Thymus (tissue), 11 donors: ENCODE results near the gene DAAM1. TPM values are rescaled to one million over a fixed set of nuclear protein-coding genes. Genes with fewer than 3 reads are reported as not detected.

Source experiments
- DNase-seq, 9 donors: peaks; one replicate each; pipeline ENCODE4 v3.0.0-alpha.2; 2013; ENCODE audit warnings: low spot score in 9 of 9, low read depth in 6 of 9, missing footprints in 1 of 9
- H3K27ac ChIP-seq, 2 donors: one replicate each; pipeline ENCODE4 v1.5.1; 2013; ENCODE audit warnings: control low read depth in 1 of 2, low read depth in 1 of 2, low read length in 1 of 2, mild to moderate bottlenecking in 1 of 2, moderate library complexity in 1 of 2
- H3K27me3 ChIP-seq, 2 donors: one replicate each; pipeline ENCODE4 v1.5.1; 2013; ENCODE audit warnings: low read length in 1 of 2; ENCODE audit not compliant: control insufficient read depth in 2 of 2, insufficient read depth in 1 of 2
- H3K36me3 ChIP-seq, 2 donors: one replicate each; pipeline ENCODE4 v1.5.1; 2013; ENCODE audit warnings: low read length in 1 of 2, mild to moderate bottlenecking in 1 of 2, moderate library complexity in 1 of 2; ENCODE audit not compliant: control insufficient read depth in 2 of 2, insufficient read depth in 2 of 2
- H3K4me1 ChIP-seq, 2 donors: one replicate each; pipeline ENCODE4 v1.5.1; 2013; ENCODE audit warnings: low read length in 2 of 2; ENCODE audit not compliant: control insufficient read depth in 2 of 2, insufficient read depth in 2 of 2
- H3K4me3 ChIP-seq, 2 donors: one replicate each; pipeline ENCODE4 v1.5.1; 2013; ENCODE audit warnings: low read length in 2 of 2, control low read depth in 1 of 2, mild to moderate bottlenecking in 1 of 2
- H3K9me3 ChIP-seq, 2 donors: one replicate each; pipeline ENCODE4 v1.5.1; 2013; ENCODE audit warnings: low read length in 1 of 2, mild to moderate bottlenecking in 1 of 2; ENCODE audit not compliant: control insufficient read depth in 2 of 2, insufficient read depth in 1 of 2
- WGBS: extraction: QIAGEN DNeasy Blood & Tissue Kit; methylation state at CpG from one replicate; pipeline ENCODE4 v1.1.7; 2013; 5-methylcytosine and 5-hydroxymethylcytosine counted together
- polyA plus RNA-seq: library from polyadenylated mRNA; stranded (reverse); fragments of 200-250 nt; gene quantifications from one replicate; pipeline ENCODE4 v1.2.3, GENCODE V29; 2013
- total RNA-seq: library from RNA; stranded (reverse); fragments of 120-200 nt; gene quantifications from one replicate; pipeline ENCODE4 v1.2.4, GENCODE V29; 2013
- donor health status: healthy.

DAAM1 gene
- total and polyA plus RNA-seq, 2 donors, result 8.9 to 11.3 TPM

DNA sequence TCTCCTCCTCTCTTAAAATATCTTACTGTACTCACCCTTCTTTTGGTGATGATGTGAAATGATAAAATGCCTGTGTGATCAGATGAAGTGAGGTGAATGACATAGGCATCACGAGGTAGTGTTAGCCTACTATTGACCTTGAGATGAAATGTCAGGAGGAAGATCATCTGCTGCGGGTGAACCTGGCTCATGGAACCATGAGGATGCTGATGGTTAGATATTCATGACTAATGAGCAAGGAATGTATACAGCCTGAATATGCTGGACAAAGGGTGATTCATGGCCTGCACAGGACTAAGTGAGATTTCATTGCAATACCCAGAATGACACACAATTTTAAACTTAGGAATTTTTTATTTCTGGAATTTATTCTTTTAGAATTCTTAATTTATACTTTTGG lies 89.6 kb downstream of the DAAM1 start:
- no peak for DNase-seq
- 100% methylated on average over 2 of the region's 2 CpGs for WGBS
- no peaks in the 10 kb centered on the region for H3K36me3 ChIP-seq
- no peaks in the 10 kb centered on the region for H3K9me3 ChIP-seq
- no peaks in the 10 kb centered on the region for H3K4me1 ChIP-seq
- no peak overlapping the region for H3K27ac ChIP-seq
- H3K27me3 ChIP-seq, result no peaks in the 10 kb centered on the region
- H3K4me3 ChIP-seq, result no peak overlapping the region

DNA sequence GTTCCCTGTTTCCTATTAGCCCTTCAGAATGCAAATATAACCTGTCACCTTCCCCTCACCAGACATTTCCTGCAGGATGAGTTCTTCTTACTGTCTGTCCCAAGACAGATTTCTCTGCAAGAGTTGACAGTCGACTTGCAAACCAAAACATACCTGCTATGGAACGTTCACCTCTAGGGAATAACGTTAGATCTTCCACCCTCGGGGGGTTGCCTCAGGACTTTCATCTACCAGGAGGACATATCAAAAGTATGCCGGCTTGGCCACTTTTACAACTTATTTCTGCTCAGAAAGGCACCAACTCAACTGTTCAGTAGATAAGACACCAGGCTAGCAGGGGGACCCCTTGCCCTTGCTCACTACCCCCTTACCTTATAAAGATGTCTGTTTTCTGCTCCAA lies 92.5 kb downstream of the DAAM1 start:
- H3K4me1 ChIP-seq, result no peaks in the 10 kb centered on the region
- no peak overlapping the region for H3K4me3 ChIP-seq
- DNase-seq, result no peak
- H3K9me3 ChIP-seq, result no peaks in the 10 kb centered on the region
- 96% methylated on average over 5 of the region's 5 CpGs for WGBS
- no peak overlapping the region for H3K27ac ChIP-seq
- no peaks in the 10 kb centered on the region for H3K27me3 ChIP-seq
- H3K36me3 ChIP-seq, result no peaks in the 10 kb centered on the region

DNA sequence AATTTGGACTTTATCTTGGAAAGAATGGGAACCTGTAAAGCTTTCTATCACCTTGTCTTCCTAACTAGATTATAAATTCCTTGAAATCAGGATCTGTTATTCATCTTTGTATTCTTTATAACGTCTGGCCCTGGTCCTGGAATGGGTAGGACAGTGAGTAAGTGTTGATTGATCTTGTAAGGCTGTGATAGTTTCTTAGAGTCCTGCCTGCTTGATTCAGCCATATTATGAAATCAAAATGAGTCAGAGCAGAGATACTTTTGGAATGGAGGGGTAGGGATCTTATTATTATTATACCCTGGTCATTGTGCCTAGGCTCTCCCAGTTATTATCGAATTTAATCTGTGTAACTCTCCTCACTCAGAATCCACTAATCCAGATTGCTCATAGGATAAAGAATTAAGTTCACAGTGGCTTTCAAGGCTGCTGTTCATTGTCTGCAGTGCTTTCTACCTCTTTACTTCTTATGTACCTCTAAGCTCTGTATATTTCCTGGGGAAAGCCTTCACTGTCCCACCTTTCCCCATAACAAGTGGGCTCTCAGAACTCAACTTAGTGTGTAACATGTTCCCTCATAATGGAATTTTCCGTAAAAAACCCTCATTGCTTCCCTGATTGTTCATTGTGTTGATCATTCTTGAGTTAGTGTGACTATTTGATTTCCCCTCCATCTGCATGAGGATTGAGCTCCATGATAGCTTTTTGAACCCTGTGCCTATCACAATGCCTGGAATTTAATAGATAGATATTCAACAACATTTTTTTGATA lies 93.3 kb downstream of the DAAM1 start:
- DNase-seq, result no peak
- no peaks in the 10 kb centered on the region for H3K4me1 ChIP-seq
- H3K4me3 ChIP-seq, result no peak overlapping the region
- H3K9me3 ChIP-seq, result no peaks in the 10 kb centered on the region
- no peaks in the 10 kb centered on the region for H3K36me3 ChIP-seq
- no peak overlapping the region for H3K27ac ChIP-seq
- no peaks in the 10 kb centered on the region for H3K27me3 ChIP-seq
- WGBS, result 97% methylated on average over 3 of the region's 3 CpGs

DNA sequence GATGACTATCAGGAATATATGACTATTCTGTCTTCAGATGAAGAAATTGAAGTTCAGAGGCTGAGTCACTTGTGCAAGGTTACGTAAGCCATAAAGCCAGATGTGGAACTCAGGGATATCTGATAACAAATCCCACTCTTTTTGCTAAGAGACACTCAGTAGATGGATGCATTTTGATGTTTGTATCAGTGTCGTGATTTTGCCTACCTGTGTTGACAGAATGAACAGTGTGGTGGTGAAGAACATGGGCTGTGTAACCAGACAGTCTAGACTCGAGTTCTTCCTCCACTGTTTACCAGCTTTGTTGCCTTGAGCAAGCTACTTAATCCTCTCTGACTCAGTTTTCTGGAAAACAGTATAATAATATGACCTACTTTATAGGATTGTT lies 93.9 kb downstream of the DAAM1 start:
- 98% methylated on average over 3 of the region's 3 CpGs for whole genome bisulfite sequencing
- no peaks in the 10 kb centered on the region for H3K9me3 ChIP-seq
- H3K4me3 ChIP-seq, result no peak overlapping the region
- no peaks in the 10 kb centered on the region for H3K4me1 ChIP-seq
- no peaks in the 10 kb centered on the region for H3K27me3 ChIP-seq
- no peak overlapping the region for H3K27ac ChIP-seq
- no peaks in the 10 kb centered on the region for H3K36me3 ChIP-seq
- no peak for DNase-seq

DNA sequence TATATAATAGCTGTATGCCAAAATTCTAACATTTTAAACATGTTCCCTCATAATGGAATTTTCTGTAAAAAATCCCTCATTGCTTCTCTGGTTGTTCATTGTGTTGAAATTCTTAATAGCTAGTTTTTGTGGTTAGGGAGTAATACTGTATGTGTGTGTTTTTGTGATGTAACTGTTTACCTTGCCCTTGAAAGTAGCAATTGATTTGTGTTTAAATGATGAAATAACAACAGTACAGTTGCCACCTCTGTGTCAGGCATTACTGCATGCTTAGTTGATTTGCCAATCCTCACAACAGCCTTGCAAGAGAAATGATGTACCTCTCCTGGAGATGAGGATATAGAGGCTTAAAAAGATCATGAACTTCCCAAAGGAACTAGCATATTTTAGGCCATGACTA lies 94.9 kb downstream of the DAAM1 start:
- Histone ChIP-seq H3K27ac (no peak overlapping the region), H3K36me3 (no peaks in the 10 kb centered on the region), H3K4me1 (no peaks in the 10 kb centered on the region), H3K9me3 (no peaks in the 10 kb centered on the region), H3K27me3 (no peaks in the 10 kb centered on the region), H3K4me3 (no peak overlapping the region)
- DNase-seq, result no peak

DNA sequence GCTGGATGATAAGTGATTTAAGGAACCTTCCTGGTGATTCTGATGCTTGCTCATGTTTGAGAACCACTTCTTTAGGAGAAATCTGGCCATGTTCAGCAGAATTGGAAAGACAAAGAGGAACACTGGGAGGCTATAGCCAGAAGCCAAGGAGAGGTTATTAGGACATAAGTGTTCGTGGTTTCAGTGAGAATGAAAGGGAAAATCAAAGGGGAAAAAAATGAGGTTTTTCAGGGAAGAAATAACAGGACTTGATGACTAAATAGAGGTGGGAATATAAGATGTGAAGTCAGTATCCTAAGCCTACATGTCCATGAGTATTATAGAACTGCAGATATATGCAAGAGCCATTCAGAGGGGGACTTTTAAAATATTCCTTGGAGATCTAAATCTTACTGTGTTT lies 95.6 kb downstream of the DAAM1 start:
- Histone ChIP-seq H3K27ac (no peak overlapping the region), H3K4me1 (no peaks in the 10 kb centered on the region), H3K27me3 (no peaks in the 10 kb centered on the region), H3K9me3 (no peaks in the 10 kb centered on the region), H3K4me3 (no peak overlapping the region), H3K36me3 (no peaks in the 10 kb centered on the region)
- WGBS, result 96% methylated on average over 1 of the region's 1 CpG
- DNase-seq, result no peak

DNA sequence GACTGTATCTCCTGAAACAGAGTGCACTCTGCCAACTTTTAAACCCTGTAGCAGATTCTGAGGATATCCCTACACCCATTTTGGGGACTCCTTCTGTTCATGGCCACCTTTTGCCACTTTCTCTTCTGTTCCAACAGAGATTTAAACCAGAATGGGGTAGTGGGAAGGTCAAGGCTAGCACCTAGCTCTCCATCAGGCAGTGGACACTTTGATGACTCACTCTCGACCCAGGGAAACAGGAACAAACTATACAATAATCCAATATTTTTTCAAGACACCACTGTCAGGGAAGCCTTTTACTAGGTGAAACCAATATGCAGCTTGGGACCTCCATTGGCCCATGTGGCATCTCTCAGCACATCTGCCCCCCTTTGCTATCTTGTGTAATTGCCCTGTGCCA lies 103.6 kb downstream of the DAAM1 start:
- Histone ChIP-seq H3K4me3 (no peak overlapping the region), H3K36me3 (peaks cover 3 to 11% of the 10 kb centered on the region in 2 donors), H3K27me3 (no peaks in the 10 kb centered on the region), H3K27ac (no peak overlapping the region), H3K9me3 (no peaks in the 10 kb centered on the region), H3K4me1 (peaks cover 7 to 17% of the 10 kb centered on the region in 2 donors)
- no peak for DNase-seq
- WGBS, result 96% methylated on average over 1 of the region's 1 CpG

DNA sequence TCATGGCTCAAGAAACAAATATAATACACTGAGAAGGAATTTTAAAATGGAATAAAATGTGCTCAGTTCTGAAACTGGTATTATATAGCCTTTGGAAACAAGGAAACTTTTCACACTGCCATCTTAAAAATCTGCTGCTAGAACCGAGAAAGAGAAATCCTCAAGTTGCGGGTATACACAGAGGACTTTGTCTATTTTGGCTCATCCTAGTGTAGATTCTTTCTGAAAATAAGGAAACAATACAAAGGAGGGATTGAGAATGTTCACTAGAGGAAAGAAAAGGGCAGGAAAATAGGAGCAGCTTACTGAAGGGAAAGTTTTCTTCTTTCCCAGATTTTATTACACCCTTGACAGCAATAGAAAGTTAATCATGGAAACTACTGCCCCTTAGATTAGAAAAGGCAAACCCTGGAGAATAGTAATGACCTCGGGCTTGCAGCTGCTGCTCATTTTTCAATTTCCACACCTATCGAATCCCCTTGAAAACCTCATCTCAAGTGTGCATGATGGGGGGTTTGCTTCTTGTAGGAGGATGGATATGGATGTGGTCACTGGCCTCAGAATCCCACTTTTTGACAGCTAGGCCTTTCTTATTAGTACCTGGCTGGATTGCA lies 104.6 kb downstream of the DAAM1 start:
- Histone ChIP-seq H3K4me3 (no peak overlapping the region), H3K36me3 (peaks cover 3 to 11% of the 10 kb centered on the region in 2 donors), H3K4me1 (peaks cover 12 to 22% of the 10 kb centered on the region in 2 donors), H3K27ac (no peak overlapping the region), H3K9me3 (no peaks in the 10 kb centered on the region), H3K27me3 (no peaks in the 10 kb centered on the region)
- no peak for DNase-seq
- WGBS, result 96% methylated on average over 4 of the region's 4 CpGs

DNA sequence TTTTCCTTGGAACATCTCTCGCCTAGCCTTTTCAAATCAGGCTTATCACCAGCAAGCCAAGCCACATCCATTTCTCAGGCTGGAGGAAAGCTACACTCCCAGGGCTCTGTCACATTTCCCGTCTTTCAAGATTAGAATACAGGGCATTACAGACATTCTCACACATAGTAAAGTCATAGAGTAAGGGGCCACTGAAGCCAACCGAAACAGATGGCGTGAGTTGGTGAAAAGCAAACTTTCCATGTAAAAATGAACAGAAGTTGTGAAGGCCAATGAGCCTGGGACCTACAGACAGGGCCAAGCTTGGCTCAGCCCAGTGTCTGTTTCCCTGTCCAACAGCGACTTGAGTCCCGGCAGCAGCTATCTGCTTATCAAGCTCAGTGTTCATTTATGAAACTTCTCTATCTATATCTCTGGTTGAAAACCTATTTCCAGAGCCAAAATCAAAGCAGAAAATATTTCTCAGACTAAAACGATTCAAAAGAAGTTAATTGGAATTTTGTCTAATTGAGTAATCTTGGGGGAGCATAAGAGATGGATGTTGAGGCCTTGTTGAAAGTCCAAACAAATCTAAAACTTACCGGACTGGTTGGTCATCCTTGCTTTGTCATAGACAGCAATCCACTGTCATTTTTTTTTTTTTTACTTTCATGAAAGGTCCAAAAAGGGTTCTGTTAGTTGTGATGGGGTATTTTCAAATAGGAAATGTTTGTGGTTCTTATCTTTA lies 105.6 kb downstream of the DAAM1 start:
- Histone ChIP-seq H3K9me3 (no peaks in the 10 kb centered on the region), H3K27ac (no peak overlapping the region)
- no peak for DNase-seq

More for the DNA sequence above, 105.6 kb downstream of the DAAM1 start:
- H3K36me3 ChIP-seq, result peaks cover 3 to 11% of the 10 kb centered on the region in 2 donors
- no peak overlapping the region for H3K4me3 ChIP-seq
- H3K4me1 ChIP-seq, result peaks cover 12 to 22% of the 10 kb centered on the region in 2 donors
- WGBS, result 96% methylated on average over 8 of the region's 8 CpGs
- no peaks in the 10 kb centered on the region for H3K27me3 ChIP-seq
